ENCODE data around the gene SH2D4B.

Gene SH2D4B

DNA sequence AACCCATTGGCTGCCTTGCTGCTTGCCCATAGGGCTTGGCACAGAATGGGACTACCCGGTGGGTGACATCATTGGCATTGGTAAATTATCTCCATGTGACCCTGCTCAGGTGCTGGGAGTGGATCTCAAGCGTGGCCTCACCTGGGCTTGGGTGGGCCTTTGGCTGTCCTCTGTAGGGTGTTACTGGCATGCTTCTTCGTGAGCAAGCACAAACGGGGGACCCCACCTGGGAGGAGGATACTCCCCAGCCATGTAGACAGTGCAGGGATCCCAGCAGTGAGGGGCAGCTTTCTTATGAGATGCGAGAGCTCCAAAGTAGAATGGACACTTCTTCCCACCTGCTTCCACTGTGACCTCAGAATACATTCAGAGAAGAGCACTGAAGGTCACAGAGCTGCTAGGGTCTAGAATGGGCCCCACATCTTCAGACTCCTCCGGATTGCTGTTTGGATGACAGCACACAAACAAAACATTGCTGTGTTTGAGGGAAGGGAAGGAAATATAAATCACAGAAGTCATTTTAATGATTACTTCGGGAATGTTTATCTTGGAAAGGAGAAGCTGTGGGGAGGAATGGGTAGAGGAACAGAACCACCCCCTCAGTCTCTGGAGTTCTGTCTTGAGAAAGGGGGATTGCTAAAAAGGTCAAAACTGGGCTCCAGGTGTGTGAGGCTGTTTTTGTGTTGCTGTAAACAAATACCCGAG lies 75.9 kb downstream of the SH2D4B start:
- no peak overlapping the region for H3K9ac ChIP-seq (ENCODE audit: low read length)
- H3K27ac ChIP-seq (ENCODE audit: low read depth, low read length, poor library complexity, severe bottlenecking) = no peak overlapping the region
- no peaks in the 10 kb centered on the region for H3K9me2 ChIP-seq (ENCODE audit: low read depth, low read length)
- H3K4me2 ChIP-seq (ENCODE audit: low read length) = no peak overlapping the region
- no peak overlapping the region for H3K4me3 ChIP-seq (ENCODE audit: low read depth, low read length, poor library complexity, severe bottlenecking)
- no peak overlapping the region for H2AFZ ChIP-seq (ENCODE audit: low read length)
- no peaks in the 10 kb centered on the region for H3F3A ChIP-seq (ENCODE audit: insufficient read depth, low read length)
- TF ChIP-seq CTCF (IDR thresholded peaks at IDR 0.05; ENCODE audit: low read length) (no peak), EZH2 (IDR thresholded peaks at IDR 0.05; ENCODE audit: borderline replicate concordance, low read length) (no peak)
- H3K27me3 ChIP-seq (ENCODE audit: insufficient read depth, low read length) = peaks cover 3% of the 10 kb centered on the region; the same call in 1 of the 2 replicates
- no peaks in the 10 kb centered on the region; the same call in 1 of the 2 replicates for H3K36me3 ChIP-seq (ENCODE audit: insufficient read depth, low read length)
- no peaks in the 10 kb centered on the region for H3K79me2 ChIP-seq (ENCODE audit: insufficient read depth, low read length)
- no peaks in the 10 kb centered on the region for H3K4me1 ChIP-seq (ENCODE audit: insufficient read depth, low read length, severe bottlenecking)
- no peaks in the 10 kb centered on the region for H4K20me1 ChIP-seq (ENCODE audit: insufficient read depth, low read length)
- no peaks in the 10 kb centered on the region for H3K9me3 ChIP-seq (ENCODE audit: low read length)

- H2AFZ ChIP-seq (ENCODE audit: low read length) = no peak overlapping the region
- TF ChIP-seq CTCF (IDR thresholded peaks at IDR 0.05; ENCODE audit: low read length) = no peak
- TF ChIP-seq EZH2 (IDR thresholded peaks at IDR 0.05; ENCODE audit: borderline replicate concordance, low read length) = no peak
- no peak overlapping the region for H3K27ac ChIP-seq (ENCODE audit: low read depth, low read length, poor library complexity, severe bottlenecking)
- no peak overlapping the region for H3K4me2 ChIP-seq (ENCODE audit: low read length)
- H3K9ac ChIP-seq (ENCODE audit: low read length) = no peak overlapping the region
- no peaks in the 10 kb centered on the region; the same call in 1 of the 2 replicates for H3K36me3 ChIP-seq (ENCODE audit: insufficient read depth, low read length)
- H3K79me2 ChIP-seq (ENCODE audit: insufficient read depth, low read length) = no peaks in the 10 kb centered on the region
- H3K4me3 ChIP-seq (ENCODE audit: low read depth, low read length, poor library complexity, severe bottlenecking) = no peak overlapping the region
- no peaks in the 10 kb centered on the region for H3F3A ChIP-seq (ENCODE audit: insufficient read depth, low read length)
- no peaks in the 10 kb centered on the region for H3K4me1 ChIP-seq (ENCODE audit: insufficient read depth, low read length, severe bottlenecking)
- H3K9me3 ChIP-seq (ENCODE audit: low read length) = no peaks in the 10 kb centered on the region
- peaks cover 3% of the 10 kb centered on the region; the same call in 1 of the 2 replicates for H3K27me3 ChIP-seq (ENCODE audit: insufficient read depth, low read length)
- no peaks in the 10 kb centered on the region for H3K9me2 ChIP-seq (ENCODE audit: low read depth, low read length)
- no peaks in the 10 kb centered on the region for H4K20me1 ChIP-seq (ENCODE audit: insufficient read depth, low read length)
Measured at GRCh38 chr10:80614576-80615416, 77.1 kb downstream of the SH2D4B start.

DNA sequence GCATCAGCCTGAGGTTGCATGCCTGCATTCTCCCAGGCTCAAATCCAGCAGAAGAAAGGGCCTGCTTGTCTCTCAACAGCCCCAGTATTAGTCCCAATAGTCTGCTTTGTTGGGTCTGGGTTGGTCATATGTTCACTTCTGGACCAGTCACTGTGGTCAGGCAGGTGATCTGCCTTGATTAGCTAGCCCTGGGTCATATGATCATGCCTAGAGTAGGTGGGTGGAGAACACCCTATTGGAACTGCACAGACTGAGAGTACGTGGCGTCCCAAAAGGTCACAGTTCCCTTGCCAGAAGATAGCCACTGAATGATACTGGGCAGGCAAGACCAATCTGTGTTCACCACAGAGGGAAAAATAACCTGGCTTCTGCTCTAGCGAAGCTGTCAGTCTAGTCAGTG lies 80.1 kb downstream of the SH2D4B start:
- no peaks in the 10 kb centered on the region for H3K79me2 ChIP-seq (ENCODE audit: insufficient read depth, low read length)
- TF ChIP-seq EZH2 (IDR thresholded peaks at IDR 0.05; ENCODE audit: borderline replicate concordance, low read length) (no peak), CTCF (IDR thresholded peaks at IDR 0.05; ENCODE audit: low read length) (no peak)

More for the DNA sequence above, 80.1 kb downstream of the SH2D4B start:
- Histone ChIP-seq H3F3A (ENCODE audit: insufficient read depth, low read length) (no peaks in the 10 kb centered on the region), H3K4me3 (ENCODE audit: low read depth, low read length, poor library complexity, severe bottlenecking) (no peak overlapping the region), H3K27ac (ENCODE audit: low read depth, low read length, poor library complexity, severe bottlenecking) (no peak overlapping the region), H3K4me1 (ENCODE audit: insufficient read depth, low read length, severe bottlenecking) (no peaks in the 10 kb centered on the region), H3K27me3 (ENCODE audit: insufficient read depth, low read length) (peaks cover 3% of the 10 kb centered on the region; the same call in 1 of the 2 replicates), H3K9me2 (ENCODE audit: low read depth, low read length) (no peaks in the 10 kb centered on the region), H4K20me1 (ENCODE audit: insufficient read depth, low read length) (no peaks in the 10 kb centered on the region), H3K36me3 (ENCODE audit: insufficient read depth, low read length) (no peaks in the 10 kb centered on the region; the same call in 1 of the 2 replicates), H3K4me2 (ENCODE audit: low read length) (no peak overlapping the region), H3K9ac (ENCODE audit: low read length) (no peak overlapping the region), H2AFZ (ENCODE audit: low read length) (no peak overlapping the region), H3K9me3 (ENCODE audit: low read length) (no peaks in the 10 kb centered on the region)

Data from OCI-LY1 (cell line).